Ovary (tissue), 9 donors: ENCODE measurements around the gene RAPGEF4. TPM values are rescaled to one million over a fixed set of nuclear protein-coding genes. Genes with fewer than 3 reads are reported as not detected.

Experiments
- DNase-seq, 5 donors: peaks; one replicate each; pipeline ENCODE4 v3.0.0-alpha.2; 2019 to 2020
- H3K27ac ChIP-seq, 2 donors: fragments of 200-600 bp; one replicate each; pipeline versions ENCODE4 v1.5.1 to v1.8.0; 2019 to 2022
- H3K27me3 ChIP-seq: fragments of 200-600 bp; one replicate; pipeline ENCODE4 v1.8.0; 2022
- H3K36me3 ChIP-seq: fragments of 200-600 bp; sonication (generic); one replicate; pipeline ENCODE4 v1.5.1; 2019
- H3K4me1 ChIP-seq: one replicate; pipeline ENCODE4 v1.8.1; 2013; ENCODE audit warnings: mild to moderate bottlenecking, moderate library complexity; ENCODE audit not compliant: insufficient read depth
- H3K4me3 ChIP-seq: fragments of 200-600 bp; sonication (generic); one replicate; pipeline ENCODE4 v1.5.1; 2017
- H3K9me3 ChIP-seq, 2 donors: fragments of 200-600 bp in 1 of 2; sonication (generic) in 1 of 2; one replicate each; pipeline versions ENCODE4 v1.5.1 to v1.8.1; 2013 to 2019; ENCODE audit warnings: mild to moderate bottlenecking in 1 of 2, moderate library complexity in 1 of 2
- EP300 ChIP-seq: sonication (generic); formaldehyde crosslinking; IDR thresholded peaks from one replicate; pipeline ENCODE4 v1.6.1; 2017; ENCODE audit warnings: antibody characterized with exemption
- POLR2A ChIP-seq: fragments of 450-650 bp; IDR thresholded peaks from one replicate; pipeline ENCODE4 v1.6.1; 2017; ENCODE audit warnings: antibody characterized with exemption, mild to moderate bottlenecking, moderate library complexity
- WGBS, 3 donors: extraction: QIAGEN DNeasy Blood & Tissue Kit in 1 of 3; methylation state at CpG; one replicate each; pipeline versions ENCODE4 v1.1.5 to v1.1.7; 2013 to 2017; 5-methylcytosine and 5-hydroxymethylcytosine counted together
- intact Hi-C, 4 donors: fragments of 100-400 bp; cut with DNase I; formaldehyde crosslinking; loops; one replicate each; pipeline versions ENCODE4 v1.11.0 to v1.15.1; 2022 to 2023
- polyA plus RNA-seq, 2 donors: library from polyadenylated mRNA; stranded (reverse); fragments of 200-250 nt in 1 of 2; fragments of 350-450 nt in 1 of 2; fragmentation: Illumina TruSeq in 1 of 2; extraction: RNeasy Lipid Tissue Mini Kit (QIAGEN cat#74804) in 1 of 2; gene quantifications; one replicate each; pipeline ENCODE4 v1.2.3, GENCODE V29; 2013 to 2014
- total RNA-seq, 7 donors: library from RNA; depleted of rRNA in 2 of 7; stranded (reverse); fragments of >200 nt in 2 of 7; fragmentation: NEBNext Ultra II Directional in 3 of 7; extraction: Animal tissue kit (Norgen Biotek cat#: 25700) in 3 of 7; gene quantifications; one replicate each; pipeline versions ENCODE4 v1.1.0 to v1.2.4, GENCODE V29; 2016 to 2023
- TF ChIP-seq, protein P1 (sequence below), 3 donors: fragments of 450-650 bp in 2 of 3; fragments of 200-600 bp in 1 of 3; IDR thresholded peaks; one replicate each; pipeline versions ENCODE4 v1.5.1 to v1.8.0; 2016 to 2022; ENCODE audit warnings: antibody characterized with exemption in 3 of 3, mild to moderate bottlenecking in 1 of 3
- donor health status: DM: no; HTN: no; CAD: no; lungs with moderate emphysema.
- donor health status: DM: no; HTN: no; CAD: no.
- donor health status: Bipolar disorder and iron deficiency.
- donor health status: DM: yes; HTN: yes; CAD: no.
- donor health status: DM: no; HTN: no; CAD: no.
- donor health status: DM: yes; HTN: yes; CAD: no.

Gene RAPGEF4
- total and polyA plus RNA-seq, 9 donors = 6.8 to 24.6 (median 8.3) TPM

DNA sequence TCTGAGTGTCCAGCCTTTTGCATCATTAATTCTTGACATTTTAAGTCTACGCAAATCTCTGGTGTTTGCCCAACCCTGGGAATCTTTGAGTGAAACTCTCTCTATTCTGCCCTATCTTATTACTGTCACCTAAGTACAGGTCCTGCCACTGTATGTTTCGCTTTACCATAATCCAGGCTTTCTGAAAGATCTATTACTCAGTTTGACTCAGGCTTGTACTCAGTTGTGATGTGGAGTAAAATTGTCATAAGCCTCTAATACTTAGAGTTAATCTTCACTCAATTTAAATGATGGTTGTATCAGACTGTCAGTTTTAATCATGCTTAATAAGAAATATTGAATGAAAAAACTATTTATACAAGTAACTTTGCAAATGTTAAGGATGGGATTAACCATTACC, 30.3 kb upstream of the RAPGEF4 start:
- intact Hi-C loops = no loop called here
- 24 to 98% (median 70%) methylated on average over 2 of the region's 2 CpGs for WGBS, 3 donors
- TF ChIP-seq EP300 (no peak), POLR2A (no peak)
- TF ChIP-seq, protein P1, sequence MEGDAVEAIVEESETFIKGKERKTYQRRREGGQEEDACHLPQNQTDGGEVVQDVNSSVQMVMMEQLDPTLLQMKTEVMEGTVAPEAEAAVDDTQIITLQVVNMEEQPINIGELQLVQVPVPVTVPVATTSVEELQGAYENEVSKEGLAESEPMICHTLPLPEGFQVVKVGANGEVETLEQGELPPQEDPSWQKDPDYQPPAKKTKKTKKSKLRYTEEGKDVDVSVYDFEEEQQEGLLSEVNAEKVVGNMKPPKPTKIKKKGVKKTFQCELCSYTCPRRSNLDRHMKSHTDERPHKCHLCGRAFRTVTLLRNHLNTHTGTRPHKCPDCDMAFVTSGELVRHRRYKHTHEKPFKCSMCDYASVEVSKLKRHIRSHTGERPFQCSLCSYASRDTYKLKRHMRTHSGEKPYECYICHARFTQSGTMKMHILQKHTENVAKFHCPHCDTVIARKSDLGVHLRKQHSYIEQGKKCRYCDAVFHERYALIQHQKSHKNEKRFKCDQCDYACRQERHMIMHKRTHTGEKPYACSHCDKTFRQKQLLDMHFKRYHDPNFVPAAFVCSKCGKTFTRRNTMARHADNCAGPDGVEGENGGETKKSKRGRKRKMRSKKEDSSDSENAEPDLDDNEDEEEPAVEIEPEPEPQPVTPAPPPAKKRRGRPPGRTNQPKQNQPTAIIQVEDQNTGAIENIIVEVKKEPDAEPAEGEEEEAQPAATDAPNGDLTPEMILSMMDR (IDR thresholded peaks at IDR 0.05) = no peak
- Histone ChIP-seq H3K9me3 (no peaks in the 10 kb centered on the region), H3K27me3 (no peaks in the 10 kb centered on the region), H3K36me3 (no peaks in the 10 kb centered on the region), H3K4me3 (no peak overlapping the region), H3K4me1 (no peaks in the 10 kb centered on the region), H3K27ac (no peak overlapping the region)
- no peak for DNase-seq

DNA sequence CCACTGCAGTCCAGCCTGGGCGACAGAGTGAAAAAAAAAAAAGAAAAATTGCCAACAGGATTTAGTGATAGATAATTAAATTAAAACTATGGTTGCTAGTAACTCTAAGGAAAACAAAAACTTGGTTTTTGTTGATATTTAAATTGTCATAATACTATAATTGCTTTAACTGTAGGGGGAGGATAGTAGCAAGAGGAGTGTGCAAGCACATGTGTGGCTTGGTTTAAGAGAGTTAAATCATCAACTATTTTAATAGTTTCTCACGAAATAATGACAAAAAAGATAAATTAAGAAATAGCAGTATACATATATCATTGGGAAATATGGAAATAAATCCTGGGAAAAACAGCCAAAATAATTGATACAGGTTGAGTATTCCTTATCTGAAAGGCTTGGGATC, 27.4 kb upstream of the RAPGEF4 start:
- no peak for DNase-seq
- intact Hi-C loops = no loop called here
- 79 to 82% (median 82%) methylated on average over 2 of the region's 2 CpGs for WGBS, 3 donors
- no peak for TF ChIP-seq EP300
- TF ChIP-seq, protein P1 (IDR thresholded peaks at IDR 0.05) = no peak
- TF ChIP-seq POLR2A = no peak
- Histone ChIP-seq H3K36me3 (no peaks in the 10 kb centered on the region), H3K27ac (no peak overlapping the region), H3K9me3 (no peaks in the 10 kb centered on the region), H3K4me3 (no peak overlapping the region), H3K27me3 (no peaks in the 10 kb centered on the region), H3K4me1 (no peaks in the 10 kb centered on the region)

DNA sequence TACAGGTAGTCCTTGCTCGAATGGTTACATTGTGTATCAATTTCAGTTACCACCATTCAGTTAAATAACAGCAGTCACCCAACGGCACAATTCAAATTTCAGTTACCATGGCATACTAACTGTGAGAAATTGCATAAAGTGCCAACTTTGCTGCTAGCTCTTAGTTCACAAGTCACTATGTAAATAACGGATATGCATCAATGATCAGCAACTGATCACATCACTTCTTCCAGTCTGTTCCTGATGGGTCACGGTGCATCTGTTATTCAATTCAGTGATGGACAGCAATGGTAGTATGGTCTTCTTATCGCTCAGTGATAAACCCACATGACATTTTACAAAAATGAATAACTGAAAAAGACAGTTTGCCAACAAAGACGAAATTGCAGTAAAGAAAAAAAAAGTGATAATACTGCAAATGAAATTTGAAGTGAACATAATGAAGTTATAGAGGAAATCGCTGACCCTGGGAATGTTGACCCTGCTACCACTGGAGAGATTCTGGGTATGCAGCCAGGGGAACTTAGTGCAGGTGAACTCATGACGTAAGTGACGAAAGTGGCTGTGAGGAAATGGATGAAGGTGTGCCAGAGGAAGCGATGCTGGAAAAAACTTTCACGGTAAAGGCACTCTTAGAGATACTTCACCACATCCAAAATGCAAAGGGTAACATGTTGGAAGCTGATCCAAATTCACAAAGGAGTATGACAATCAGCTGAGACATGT, 25.9 kb upstream of the RAPGEF4 start:
- TF ChIP-seq POLR2A (no peak), EP300 (no peak)
- TF ChIP-seq, protein P1 (IDR thresholded peaks at IDR 0.05) = no peak
- no peak for DNase-seq
- 81 to 86% (median 82%) methylated on average over 11 of the region's 11 CpGs for WGBS, 3 donors
- Histone ChIP-seq H3K9me3 (no peaks in the 10 kb centered on the region), H3K36me3 (no peaks in the 10 kb centered on the region), H3K4me1 (no peaks in the 10 kb centered on the region), H3K27me3 (no peaks in the 10 kb centered on the region), H3K4me3 (no peak overlapping the region), H3K27ac (no peak overlapping the region)
- intact Hi-C loops = loop anchor here in 1 of 4 donors (10.0 kb wide), 1 partner anchor 115 kb away; no protein-coding TSS in a partner anchor

DNA sequence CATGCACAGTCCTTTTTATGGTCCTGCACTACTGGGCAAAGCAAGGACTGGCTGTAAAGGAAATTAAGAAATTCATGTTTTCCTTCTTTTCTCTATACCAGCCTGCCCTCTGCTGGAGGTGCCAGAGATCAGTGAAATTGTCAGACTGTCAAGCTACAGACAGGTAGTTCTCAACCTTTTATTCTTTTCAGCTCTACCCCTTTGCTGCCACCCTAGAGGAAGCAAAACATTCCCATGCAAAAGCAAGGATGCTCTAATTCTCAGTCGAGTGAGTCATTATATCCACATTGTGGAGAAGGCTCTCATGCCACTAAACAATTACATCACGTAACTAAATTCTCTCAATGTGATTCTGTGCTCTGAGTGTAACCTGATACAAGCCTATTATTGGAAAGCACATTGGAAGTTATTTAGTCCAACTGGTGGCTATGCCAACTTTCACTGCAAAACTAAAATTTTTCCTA, 25.0 kb upstream of the RAPGEF4 start:
- no peaks in the 10 kb centered on the region for H3K27me3 ChIP-seq
- no peaks in the 10 kb centered on the region for H3K9me3 ChIP-seq
- no peak for TF ChIP-seq POLR2A
- no peak for TF ChIP-seq EP300
- TF ChIP-seq, protein P1 (IDR thresholded peaks at IDR 0.05) = no peak
- H3K27ac ChIP-seq = no peak overlapping the region
- no peaks in the 10 kb centered on the region for H3K4me1 ChIP-seq
- no peak overlapping the region for H3K4me3 ChIP-seq
- peak in 1 of 5 donors; percentile 24 for DNase-seq
- H3K36me3 ChIP-seq = no peaks in the 10 kb centered on the region
- intact Hi-C loops = loop anchor here in 1 of 4 donors (10.0 kb wide), 1 partner anchor 116 kb away; no protein-coding TSS in a partner anchor
- 25 to 35% (median 33%) methylated on average over 2 of the region's 2 CpGs for WGBS, 3 donors
